ENCODE data around the gene TYK2.

TYK2 gene

DNA sequence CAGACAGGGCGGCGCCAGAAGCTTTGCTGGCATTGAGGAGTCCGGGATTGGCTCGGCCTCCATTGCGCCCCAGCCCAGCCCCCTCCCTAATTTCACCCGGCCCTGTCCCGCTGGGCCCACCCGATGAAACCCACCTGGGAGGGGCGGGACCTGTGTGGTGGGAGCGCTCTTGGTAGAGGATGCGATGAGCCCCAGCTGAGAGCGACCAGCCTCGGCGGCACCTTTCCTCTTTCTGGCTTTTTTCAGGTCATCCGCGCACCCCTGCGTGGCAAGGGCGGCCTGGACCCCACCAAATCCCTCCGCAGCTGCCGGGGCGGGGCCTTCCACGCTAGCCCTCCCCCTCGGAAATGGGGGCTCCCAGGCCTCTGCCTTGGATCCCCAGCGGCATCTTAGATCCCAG, 70.9 kb downstream of the TYK2 start, which contains the start of gene ZGLP1:
ZGLP1 (minus strand) TSS at position 393 of the 400 bp plus-strand sequence.
- DNase-seq (ENCODE audit: low spot score): no peak

DNA sequence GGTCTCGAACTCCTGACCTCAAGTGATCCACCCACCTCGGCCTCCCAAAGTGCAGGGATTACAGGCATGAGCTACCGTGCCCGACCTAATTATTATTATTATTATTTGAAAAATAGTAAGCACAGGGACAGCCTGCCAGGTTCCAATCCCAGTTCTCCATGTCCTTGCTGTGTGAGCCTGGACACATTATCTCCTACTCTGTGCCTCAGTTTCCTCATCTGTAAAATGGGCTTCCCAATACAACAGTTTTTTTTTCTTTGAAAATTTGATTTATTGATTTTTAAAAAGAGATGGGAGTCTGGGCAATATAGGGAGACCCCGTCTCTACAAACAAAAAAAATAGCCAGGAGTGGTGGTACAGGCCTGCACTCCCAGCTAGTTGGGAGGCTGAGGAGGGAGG, 74.0 kb downstream of the TYK2 start:
- DNase-seq (ENCODE audit: low spot score): no peak

DNA sequence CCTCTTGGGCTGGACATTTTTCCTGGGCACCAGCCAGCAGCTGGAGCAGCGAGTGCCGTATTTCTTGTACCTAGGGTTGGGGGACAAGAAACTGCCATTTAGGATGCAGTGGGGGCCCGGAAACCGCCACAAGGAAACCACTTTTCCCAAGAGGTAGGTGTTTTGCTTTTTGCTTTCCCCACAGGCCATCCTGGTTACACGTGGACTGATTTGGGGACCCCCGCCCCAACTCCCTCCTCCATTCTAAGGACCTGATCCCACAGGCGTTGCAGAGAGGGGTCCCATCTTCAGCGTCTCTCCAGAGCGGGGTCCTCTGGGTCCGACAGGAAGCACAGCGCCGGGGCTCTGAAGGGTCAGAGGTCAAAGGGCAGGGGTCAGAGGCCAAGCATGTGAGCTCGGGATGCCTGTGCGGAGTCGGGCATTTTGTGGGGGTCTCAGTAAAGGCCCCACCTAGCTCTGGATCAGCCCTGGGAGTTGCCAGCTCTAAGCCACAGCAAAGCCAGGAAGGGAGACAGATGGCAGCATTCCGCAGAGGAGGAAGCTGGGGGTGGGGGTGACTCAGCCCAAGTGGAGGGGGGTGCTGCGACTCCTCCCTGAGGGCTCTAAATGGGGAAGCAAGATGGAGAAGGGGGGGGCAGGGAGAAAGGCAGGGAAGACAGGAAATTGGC, 75.1 kb downstream of the TYK2 start:
- DNase-seq (ENCODE audit: low spot score): no peak

Data from kidney tubule cell (primary cell).